ENCODE data around the gene NRL. TPM values are rescaled to one million over a fixed set of nuclear protein-coding genes. Genes with fewer than 3 reads are reported as not detected.

Gene NRL
- total and polyA plus RNA-seq, 2 donors (not counting 3 experiments of a cell fraction or from before 2014, with no cell fraction given) = 0.71 to 1.1 TPM

- dilution Hi-C loops (cut with MboI; ENCODE audit: extremely low pct_ligation_motif_present, low sequenced_read_pairs) (no loop called here), intact Hi-C loops (cut with micrococcal nuclease) (no loop called here)
- DNase-seq (ENCODE audit: low read depth, low spot score) (no peak), FAIRE-seq (no peak)
- H3K79me2 ChIP-seq (ENCODE audit: control insufficient read depth, insufficient read depth, low read length) = no peaks in the 10 kb centered on the region
- H4K20me1 ChIP-seq (replicated peaks; ENCODE audit: control insufficient read depth, extremely low read depth, insufficient read depth, low read length) = no peaks in the 10 kb centered on the region
- peaks cover 8 to 21% of the 10 kb centered on the region in 2 experiments for H3K36me3 ChIP-seq (ENCODE audit: control insufficient read depth in 2 of 2, extremely low read depth in 1 of 2, insufficient read depth in 2 of 2, low read length in 2 of 2)
- no peaks in the 10 kb centered on the region for H3K9me1 ChIP-seq (replicated peaks; ENCODE audit: control insufficient read depth, extremely low read depth, insufficient read depth, low read length)
- ChIA-PET POLR2A (interaction anchor here (1.6 kb wide), 1 partner anchor 25 kb away, joined by 4 read pairs; the partner anchor contains the start of gene EMC9), CTCF (interaction anchor here (1.0 to 3.3 kb wide), 6 partner anchors 10 to 58 kb away, joined by 3 to 16 read pairs (median 7); partner anchors contain the start of genes IRF9 and PSME1)
- BruUV-seq (replicated peaks) = no TSS peak
- no peak overlapping the region for H3K4me2 ChIP-seq (ENCODE audit: insufficient read depth, low read length)
- H3K27me3 ChIP-seq (ENCODE audit: control insufficient read depth in 2 of 2, insufficient read depth in 2 of 2, low read length in 2 of 2) = no peaks in the 10 kb centered on the region
- TF ChIP-seq FOS (IDR thresholded peaks at IDR 0.05; ENCODE audit: borderline replicate concordance, insufficient read depth, low read length) (no peak), CTCF (IDR thresholded peaks at IDR 0.05; ENCODE audit: extremely low read depth in 1 of 2, insufficient read depth in 1 of 2, low read depth in 1 of 2, low read length in 2 of 2) (no peak), POLR2AphosphoS5 (IDR thresholded peaks at IDR 0.05; ENCODE audit: insufficient read depth, low read depth, low read length) (no peak), JUN (IDR thresholded peaks at IDR 0.05; ENCODE audit: borderline replicate concordance, insufficient read depth, insufficient read length, low read depth) (no peak), POLR2A (IDR thresholded peaks at IDR 0.05; ENCODE audit: low read depth, low read length) (no peak), GATA2 (IDR thresholded peaks at IDR 0.05; ENCODE audit: insufficient read depth, insufficient read length, low read depth, low read length) (no peak), EZH2 (IDR thresholded peaks at IDR 0.05; ENCODE audit: borderline replicate concordance, low read depth, low read length, severe bottlenecking) (no peak), MYC (IDR thresholded peaks at IDR 0.05; ENCODE audit: low read depth, low read length) (no peak), MAX (IDR thresholded peaks at IDR 0.05; ENCODE audit: insufficient read depth, insufficient read length) (no peak)
- H3K4me3 ChIP-seq (replicated peaks in 1 of 3; ENCODE audit: insufficient read depth in 1 of 3, low read depth in 1 of 3, low read length in 3 of 3) = no peak overlapping the region
- no peak overlapping the region for H2AFZ ChIP-seq (ENCODE audit: low read depth, low read length)
- H3K4me1 ChIP-seq (ENCODE audit: control insufficient read depth, extremely low read depth, insufficient read depth, low read length) = peaks cover 13% of the 10 kb centered on the region
- H3K9me3 ChIP-seq (replicated peaks; ENCODE audit: control insufficient read depth, insufficient read depth, low read length) = no peaks in the 10 kb centered on the region
- H3K27ac ChIP-seq (ENCODE audit: insufficient read depth, low read depth, low read length) = no peak overlapping the region
- no peak overlapping the region for H3K9ac ChIP-seq (replicated peaks; ENCODE audit: extremely low read depth, insufficient read depth, low read length)
Measured at GRCh38 chr14:24116128-24116814, 1.5 kb upstream of the NRL start.

Data from endothelial cell of umbilical vein (primary cell).